ENCODE measurements around the gene PDK3.

Gene PDK3

DNA sequence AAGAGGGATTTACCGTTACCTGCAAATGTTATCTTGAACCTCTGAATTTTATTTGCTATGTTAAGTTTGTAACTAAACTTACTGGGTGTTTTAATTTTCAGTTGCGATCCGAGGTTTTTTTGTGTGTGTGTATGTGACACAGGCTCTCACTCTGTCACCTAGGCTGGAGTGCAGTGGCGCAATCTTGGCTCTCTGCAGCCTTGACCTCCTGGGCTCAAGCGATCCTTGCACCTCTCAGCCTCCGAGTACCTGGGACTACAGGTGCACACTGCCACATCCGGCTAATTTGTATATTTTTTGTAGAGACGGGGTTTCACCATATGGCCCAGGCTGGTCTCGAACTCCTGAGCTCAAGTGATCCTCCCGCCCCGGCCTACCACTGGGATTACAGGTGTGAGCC lies 18.5 kb downstream of the PDK3 start:
- DNase-seq: no peak

DNA sequence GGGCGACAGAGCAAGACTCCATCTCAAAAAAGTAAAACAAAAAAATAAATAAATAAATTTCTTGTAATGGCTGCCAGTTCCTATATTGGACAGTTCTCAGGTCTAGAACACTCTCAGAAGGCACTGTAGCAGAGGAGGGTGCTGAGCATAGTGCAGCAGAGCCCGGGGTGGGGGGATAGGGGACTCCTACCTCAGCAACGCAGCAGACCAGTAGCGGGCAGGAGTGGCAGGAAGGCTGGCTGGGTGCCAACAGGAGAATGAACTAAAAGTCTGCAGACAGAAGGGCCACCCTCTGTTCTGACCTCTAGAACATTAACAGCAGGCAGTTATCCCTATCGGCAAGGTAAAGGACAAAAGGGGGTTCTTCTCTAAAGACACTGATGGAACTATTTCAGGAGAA lies 20.2 kb downstream of the PDK3 start:
- DNase-seq: no peak

DNA sequence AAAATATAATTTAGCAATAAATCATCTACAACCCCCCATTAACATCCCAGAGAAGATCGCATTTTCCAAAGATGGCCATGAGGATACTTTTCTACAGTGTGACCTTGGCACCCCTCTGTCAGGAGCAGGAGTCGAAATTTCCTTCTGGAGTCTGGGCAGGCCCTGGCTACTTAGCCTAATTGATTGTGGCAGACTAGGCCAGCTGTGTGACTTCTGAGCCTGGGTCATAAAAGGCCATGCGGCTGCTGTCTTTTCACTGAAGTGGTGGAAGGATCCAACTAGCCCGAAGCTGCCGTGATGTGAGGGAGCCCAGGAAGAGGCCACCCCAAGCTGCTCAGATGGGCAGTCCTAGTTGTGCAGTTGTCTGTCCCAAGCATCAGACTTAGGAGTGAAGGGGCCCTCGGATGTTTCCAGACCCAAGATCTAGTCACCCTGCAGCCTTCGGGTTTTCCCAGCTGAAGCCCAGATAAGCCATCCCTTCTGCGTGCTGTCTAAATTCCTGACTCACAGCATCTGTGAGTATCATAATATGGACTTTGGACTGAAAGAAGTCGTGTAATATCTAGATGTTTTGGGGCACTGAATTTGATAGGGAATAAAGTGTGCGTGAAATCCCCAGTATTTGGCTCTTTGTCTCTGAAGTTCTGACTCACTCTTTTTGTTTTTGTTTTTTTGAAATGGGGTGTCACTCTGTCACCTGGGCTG lies 21.0 kb downstream of the PDK3 start:
- no peak for DNase-seq

DNA sequence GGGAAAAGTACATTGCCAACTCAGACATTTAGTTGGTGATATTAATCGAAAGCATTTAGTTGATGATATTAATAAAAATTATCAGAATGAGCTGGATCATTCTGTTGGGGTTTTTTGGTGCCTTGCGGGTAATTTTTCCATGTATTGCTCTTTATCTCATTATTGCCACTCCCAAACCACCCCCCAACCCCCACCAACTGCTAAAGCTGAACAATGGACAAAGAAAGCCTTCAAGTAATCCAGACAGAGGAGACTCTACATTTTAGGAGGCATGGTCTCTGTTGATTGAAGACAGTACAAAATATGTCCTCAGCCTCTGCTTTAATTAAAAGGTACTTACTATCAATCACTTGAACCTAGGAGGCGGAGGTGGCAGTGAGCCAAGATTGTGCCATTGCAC lies 22.5 kb downstream of the PDK3 start:
- DNase-seq: no peak

DNA sequence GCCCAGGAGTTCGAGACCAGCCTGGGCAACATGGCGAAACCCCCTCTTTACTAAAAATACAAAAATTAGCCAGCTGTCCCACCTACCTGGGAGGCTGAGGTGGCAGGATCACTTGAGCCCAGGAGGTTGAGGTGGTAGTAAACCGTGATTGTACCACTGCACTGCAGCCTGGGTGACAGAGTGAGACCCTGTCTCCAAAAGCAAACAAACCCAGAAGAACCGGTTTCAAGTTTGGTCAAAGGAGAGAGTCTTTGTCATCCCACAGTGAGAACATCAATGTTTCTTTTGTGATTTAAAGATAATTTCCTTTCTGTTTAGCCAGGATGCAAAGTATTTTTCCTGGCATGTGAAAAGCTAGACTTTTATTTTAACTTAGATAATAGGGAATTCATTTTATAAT lies 26.7 kb downstream of the PDK3 start:
- DNase-seq: no peak

DNA sequence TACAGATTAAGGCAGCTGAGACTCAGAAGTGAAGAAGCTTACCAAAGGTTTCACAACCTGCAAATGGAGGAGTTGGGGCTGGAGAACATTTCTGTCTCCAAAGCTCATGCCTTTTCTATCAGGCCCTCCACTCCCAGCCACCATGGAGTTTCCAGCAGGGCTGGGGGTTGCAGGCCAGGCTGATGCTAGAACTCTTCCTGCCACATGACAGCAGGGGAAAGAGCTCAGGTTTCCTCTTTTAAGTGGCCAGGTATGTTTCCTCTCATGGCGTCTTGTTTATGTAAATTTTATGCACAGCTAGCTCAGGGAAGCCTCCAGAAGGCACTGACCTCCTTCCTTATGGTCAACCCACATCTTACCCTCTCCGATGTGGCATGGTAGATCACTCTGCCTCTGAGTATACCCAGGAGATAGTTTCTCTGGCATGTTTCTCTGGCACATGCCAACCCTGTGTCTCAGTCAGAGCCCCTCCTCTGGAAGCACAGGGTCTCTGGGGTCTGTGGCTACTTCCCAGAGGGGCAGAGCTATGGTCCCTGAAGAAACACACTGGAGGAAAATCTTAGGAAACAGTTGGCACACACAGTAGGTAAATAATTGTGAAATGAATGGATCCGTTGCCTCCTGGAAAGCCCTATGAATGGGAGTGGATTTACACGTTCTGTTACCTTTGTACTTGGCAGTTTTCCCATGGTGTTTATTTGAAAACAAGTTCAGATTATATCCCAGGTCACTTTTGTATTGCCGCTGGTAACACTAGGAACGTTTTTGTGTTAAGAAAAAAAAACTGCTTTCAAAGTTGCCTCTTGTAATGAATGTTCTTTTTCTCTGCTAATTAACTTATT lies 28.9 kb downstream of the PDK3 start:
- DNase-seq: no peak

DNA sequence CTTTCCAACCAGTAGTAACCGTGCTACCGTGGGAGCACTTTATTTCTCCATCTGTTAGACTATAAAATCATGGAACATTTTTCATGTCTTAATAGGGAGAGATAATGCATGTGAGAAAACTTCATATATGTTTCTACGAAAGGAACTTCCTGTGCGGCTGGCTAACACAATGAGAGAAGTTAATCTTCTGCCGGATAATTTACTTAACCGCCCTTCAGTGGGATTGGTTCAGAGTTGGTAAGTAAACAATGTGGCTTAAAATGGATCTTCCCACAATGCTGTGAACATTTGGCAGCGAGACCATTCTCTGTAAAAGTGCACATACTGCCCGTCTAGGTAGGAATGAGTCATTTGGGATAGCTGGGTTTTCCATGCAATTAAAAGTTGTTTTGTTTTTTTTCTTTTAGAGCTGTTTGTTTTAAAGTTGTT lies 29.6 kb downstream of the PDK3 start:
- DNase-seq: no peak

DNA sequence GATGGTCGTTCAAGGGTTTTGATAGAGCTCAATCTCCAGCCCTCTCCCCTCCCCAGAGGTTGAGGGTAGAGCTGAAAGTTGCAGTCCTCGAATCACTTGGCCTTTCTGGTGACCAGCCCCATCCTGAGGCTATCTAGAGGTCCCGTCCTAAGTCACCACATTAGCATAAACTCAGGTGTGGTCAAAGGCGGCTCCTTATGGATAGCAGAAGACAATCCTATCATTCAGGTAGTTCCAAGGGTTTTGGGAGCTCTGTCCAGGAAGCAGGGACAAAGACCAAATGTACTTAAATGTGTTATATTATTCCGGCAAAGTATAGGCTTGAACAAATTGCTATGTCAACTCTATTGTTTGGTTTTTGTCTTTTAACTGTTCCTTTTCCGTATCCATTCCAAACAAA lies 30.6 kb downstream of the PDK3 start:
- DNase-seq: no peak

DNA sequence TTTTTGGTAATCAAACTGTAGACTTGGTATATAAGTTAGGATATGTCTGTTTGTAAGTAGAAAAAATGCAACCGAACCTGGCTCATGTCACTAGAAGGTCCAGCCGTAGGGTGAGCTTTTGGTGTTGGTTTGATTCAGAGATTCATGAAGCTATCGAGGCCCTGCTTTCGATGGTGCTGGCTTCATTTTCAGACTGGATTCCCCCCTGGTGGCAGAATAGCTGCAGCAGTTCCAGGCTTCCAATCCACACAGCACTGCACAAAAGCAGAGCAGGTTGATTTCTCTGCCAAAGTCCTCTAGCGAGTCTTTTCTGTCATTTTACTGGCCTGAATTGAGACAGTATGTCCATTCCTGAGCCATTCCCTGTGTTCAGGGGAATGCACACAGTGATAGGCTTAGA lies 33.1 kb downstream of the PDK3 start:
- no peak for DNase-seq

DNA sequence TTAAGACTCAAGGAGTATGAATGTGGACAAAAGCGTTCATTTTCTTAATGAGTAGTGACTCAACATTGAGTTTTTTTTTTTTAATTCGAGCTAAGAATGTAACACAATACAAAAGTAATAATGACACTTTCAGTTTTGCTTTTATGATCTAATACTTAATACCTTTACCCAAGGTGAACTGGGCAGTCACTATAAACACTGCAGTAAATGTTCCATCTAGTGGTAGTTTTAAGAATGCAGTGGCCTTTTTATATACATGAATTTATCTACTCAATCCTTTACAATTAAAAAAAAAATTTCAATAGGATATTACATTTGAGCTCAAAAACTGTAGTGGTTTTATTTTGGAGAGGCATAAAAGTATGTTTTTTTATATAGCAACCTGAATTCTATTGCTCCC lies 33.9 kb downstream of the PDK3 start:
- no peak for DNase-seq

DNA sequence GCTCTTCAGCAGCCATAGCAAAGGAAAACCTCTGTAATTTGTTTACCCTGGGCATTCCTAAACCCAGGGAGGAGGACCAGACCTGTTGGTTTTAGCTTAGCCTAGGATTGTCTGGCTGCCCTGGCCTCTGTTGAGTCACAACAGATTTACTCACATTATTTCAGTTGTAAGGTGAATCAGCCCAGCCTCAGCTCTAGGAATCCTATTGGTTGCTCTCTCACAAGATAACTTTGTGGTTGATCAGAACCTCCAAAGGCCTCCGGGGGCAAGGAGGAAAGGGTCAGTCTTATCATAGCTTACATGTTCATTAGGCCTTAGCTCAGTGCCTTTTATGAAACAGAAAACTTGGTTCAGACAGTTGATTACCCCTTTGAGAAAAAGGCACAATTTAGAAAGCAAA lies 41.0 kb downstream of the PDK3 start:
- no peak for DNase-seq

DNA sequence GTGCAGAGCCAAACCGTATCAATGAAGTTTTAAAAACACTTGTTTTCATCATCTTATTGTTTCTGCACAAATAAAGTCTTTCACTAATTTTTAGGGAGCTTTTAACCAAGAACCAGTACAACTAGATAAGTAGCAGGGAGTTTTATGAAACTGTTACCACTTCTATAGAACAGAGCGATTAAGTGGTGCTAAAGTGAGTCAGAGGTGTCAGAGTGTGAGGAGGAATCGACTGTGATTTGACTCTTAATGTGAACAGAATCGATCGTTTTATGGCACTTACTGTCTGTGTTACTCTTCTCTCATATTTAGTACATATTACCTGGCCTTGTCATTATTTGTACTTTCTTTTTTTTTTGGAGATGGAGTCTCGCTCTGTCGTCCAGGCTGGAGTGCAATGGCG lies 43.3 kb downstream of the PDK3 start:
- no peak for DNase-seq

DNA sequence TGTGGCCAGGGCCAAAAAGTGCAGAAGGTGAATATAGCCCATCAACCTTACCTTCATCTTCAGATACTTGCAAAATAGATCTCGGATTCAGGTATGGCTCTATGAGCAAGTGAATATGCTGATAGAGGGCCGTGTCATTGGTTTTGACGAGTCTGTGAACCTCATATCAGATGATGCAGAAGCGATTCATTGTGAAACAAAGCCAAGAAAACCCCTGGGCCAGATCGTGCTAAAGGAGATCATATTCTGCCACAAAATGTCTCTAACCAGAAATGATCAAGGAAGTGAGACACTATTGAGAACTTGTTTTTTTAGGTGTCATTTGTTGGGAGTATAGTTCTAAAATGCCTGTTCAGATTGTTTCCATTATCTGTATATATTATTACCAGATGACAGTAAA lies 48.3 kb downstream of the PDK3 start:
- no peak for DNase-seq

DNA sequence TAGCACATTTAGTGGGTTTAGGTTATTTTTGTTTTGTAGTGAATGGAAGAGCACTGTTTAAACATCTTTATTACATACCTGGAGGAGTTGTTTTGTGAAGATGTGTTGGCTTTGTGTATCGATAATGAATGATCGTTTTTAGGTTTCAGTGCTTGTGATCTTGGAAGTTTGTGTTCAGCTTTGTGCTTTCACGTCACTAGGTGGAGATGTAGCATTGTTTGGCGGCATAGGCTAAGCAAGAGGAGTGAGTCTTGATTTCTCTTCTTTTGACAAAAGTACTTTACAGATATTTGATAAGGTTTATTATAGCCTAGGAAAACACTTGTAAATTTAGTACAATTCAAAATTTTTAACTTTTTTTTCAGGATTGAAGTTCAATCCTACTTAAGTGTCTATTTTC lies 50.4 kb downstream of the PDK3 start:
- no peak for DNase-seq

DNA sequence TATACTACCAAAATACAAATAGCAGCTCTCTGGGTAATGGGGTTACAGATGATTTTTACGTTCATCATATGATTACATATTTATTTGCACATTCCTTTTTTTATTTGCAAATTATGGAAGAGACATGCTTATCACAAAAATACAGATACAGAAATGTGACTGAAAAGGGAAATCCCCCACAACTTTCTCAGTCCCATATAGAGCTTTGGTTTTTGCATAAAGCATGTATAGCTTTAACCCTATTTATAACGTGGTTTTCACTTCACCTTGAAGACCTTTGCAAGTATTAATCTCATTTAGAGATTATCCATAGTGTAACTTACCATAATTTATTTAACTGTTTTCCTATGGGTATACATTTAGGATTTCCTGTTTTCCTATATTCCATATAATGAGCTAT lies 55.4 kb downstream of the PDK3 start:
- DNase-seq: no peak

DNA sequence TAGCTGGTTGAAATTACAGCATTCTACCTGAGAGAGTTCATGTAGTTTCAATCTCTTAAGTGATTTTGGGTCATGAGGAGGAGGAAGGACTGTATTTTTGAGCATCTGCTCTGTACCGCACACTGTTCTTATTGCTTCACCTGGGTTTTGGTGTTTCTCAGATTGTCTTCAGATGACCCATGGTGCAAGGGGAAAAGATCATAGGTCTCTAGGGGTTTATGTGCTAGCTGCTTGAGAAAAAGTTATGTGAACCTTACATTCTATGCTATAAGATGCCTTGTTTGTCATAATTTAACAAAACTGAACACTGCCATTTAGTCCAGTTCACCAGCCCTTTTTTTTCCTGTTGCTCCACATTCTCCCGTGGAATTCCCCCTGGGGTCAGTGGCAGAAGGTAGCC lies 60.4 kb downstream of the PDK3 start:
- DNase-seq: no peak

DNA sequence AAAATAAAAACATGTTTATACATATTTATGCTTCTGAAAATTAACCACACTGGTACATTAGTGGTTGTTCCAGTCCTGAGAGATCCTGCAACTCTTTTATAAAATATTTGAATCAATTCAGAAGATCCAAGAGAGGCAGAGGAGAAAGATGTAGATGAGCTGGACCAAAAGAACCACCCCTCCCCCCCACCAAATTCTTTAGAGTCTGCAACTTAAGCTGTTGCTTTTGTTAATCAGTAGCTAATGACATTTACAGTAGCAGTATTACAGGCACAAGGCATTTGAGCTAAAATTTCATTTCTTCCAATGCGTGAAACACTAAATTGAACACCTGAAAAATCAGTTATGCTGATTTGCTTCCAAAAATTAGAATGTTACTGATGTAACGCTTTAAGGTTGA lies 61.5 kb downstream of the PDK3 start:
- DNase-seq: no peak

DNA sequence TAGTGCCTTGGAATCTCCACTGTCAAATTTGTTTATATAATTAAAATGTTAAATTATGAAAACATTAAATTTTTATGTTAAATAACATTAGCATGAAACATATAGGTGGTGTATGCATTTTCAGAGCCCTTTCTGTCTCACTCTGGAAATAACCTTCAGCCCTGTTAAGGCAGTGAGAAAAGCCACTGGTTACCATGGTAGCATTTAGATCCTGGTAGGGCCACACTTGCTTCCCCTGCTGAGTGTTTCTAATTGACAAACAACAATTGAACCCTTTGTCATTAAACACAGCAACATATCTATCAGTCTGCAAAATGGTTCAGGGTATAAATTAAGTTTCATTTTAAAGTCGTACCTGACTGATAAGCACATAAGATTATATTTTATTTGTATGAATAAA lies 63.5 kb downstream of the PDK3 start:
- no peak for DNase-seq

DNA sequence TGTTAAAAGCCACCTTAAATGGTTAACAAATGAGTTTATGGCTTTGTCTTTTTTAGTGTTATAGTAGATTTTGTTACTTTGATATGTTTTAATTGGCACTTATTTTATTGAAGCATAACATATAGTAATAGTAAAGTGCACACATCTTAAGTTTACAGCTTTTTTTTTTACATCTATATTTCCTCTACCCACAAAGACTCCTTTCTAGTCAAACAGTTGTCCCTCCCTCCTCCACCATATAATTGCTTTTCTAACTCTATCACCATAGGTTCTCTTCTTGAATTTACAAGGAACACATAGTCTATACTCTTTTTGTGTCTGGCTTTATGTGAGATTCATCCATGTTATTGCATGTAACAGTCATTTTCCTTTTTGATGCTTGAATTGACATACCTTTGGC lies 71.5 kb downstream of the PDK3 start:
- no peak for DNase-seq

DNA sequence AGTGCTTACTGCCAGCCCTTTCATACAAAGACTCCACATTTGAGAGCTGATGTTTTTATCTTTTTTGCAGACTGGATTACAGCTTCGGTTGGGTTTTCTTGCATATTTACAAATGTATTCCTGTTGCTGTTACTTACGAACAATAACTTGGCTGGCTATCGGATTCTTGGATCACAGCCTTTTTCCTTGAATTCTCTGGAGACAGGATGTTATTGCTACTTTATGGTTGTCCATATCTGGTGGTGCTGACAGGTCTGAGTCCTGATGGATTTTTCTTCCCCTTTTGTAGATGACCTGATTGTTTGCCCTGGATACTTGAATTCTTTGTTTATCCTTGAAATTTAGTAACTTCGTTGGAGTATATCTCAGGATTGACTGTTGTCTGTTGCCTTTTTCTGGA lies 77.7 kb downstream of the PDK3 start:
- DNase-seq: no peak

DNA sequence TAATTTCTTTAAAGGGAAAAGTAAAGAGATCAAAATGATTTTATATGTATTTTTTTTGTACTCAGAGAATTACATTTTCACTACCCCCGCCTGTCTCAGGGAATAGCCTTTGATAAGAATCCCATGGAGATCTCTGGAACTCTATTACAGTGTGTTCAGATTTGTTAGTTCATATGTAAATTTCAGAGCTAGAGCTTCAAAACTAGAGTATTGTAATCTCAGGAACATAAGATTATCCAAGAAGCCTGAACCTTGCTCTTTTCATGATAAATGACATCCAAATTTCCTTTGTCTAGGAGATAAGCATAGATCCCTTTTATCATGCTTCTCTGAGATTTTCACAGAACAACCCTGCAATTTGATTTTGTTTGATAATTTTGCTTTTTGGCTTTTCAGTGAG lies 82.9 kb downstream of the PDK3 start:
- DNase-seq: no peak

DNA sequence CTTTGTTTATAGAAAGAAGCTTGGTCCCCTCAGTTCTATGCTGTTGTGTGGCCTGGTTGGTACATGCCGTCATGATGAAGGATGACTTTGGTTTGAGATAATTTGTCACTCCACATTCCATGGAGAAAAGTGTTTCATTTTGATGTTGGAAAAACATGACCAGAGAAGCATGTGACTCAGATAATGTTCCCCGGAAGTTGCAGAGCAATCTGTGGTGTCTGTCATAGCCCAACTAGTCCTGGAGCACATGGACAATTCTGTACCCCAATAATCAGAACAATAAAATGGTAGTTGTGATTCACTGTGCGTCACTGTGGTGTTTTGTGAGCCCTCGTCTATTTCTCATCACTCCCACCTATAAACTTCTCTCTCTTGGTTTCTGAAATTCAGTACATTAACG lies 85.1 kb downstream of the PDK3 start:
- DNase-seq: no peak

DNA sequence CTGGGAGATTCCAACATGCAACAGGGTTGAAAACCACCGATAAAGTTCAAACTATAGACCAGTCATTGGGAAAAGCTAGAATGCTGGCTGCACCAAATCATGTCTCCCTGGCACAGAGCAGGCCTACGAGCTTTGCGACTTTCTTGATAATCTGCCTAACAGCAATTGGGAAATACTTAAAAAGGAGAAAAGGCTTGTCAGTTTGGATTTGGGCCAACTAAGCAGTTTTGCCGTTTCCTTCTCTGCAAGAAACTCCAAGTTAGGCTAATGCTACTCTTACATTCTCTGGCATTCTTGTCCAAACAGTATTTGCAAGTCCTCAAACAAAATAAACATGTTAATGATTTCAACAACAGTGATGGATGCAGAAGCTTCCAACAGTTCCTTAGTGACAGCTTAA lies 87.9 kb downstream of the PDK3 start:
- no peak for DNase-seq

DNA sequence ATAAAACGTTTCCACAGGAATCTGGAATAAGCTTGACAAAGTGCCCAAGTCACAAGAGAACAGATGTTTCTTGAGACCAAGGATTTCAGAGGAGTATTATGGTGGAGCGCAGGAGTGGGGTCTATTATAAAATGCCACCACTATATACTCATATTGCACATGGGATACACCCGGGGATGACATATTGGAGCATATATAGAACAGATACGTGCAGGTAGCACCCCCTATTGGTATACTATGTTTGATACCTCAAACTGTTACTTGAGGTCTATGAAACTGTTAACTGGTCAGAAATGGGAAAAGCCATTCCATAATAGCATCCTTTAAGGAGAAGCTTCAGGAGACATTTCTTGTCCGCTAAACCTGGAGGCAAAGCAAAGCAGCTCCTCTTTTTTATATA lies 96.0 kb downstream of the PDK3 start:
- DNase-seq: no peak

Measured in stimulated activated CD4-positive, alpha-beta T cell treated with anti-CD3 and anti-CD28 coated beads, Interleukin-12 subunit alpha, Interleukin-12 subunit beta, amount 100 ng/mL, for 4 hours (primary cell).